ENCODE measurements around the gene ARHGEF4.

The ARHGEF4 gene

GRCh38 chr2:130799295-130799694 lies 37.4 kb upstream of the ARHGEF4 start:
- peaks cover 15% of the 10 kb centered on the region for H3K27me3 ChIP-seq (ENCODE audit: control insufficient read depth, insufficient read depth, low read length)
- no peaks in the 10 kb centered on the region for H3K36me3 ChIP-seq (ENCODE audit: control insufficient read depth, insufficient read depth, low read length)
- H3K9ac ChIP-seq (ENCODE audit: low read depth, low read length): no peak overlapping the region
- H3K9me3 ChIP-seq (ENCODE audit: control insufficient read depth, insufficient read depth, low read length): no peaks in the 10 kb centered on the region
- peaks cover 2% of the 10 kb centered on the region for H3K4me1 ChIP-seq (ENCODE audit: control insufficient read depth, insufficient read depth, low read length)
- H3K4me3 ChIP-seq (ENCODE audit: low read depth, low read length): no peak overlapping the region

DNA sequence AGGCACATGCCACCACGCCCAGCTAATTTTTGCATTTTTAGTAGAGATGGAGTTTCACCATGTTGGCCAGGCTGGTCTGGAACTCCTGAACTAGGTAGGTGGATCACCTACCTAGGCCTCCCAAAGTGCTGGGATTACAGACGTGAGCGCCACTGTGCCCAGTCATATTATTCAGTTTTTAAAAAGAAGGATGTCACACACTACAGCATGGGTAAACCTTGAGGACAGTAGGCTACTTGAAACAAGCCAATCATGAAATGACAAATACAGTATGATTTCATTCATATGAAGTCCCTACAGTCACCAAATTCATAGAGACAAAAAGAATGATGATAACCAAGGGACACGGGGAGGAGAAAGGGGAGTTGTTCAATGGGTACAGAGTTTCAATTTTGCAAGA lies 31.1 kb upstream of the ARHGEF4 start:
- H3K9me3 ChIP-seq (ENCODE audit: control insufficient read depth, insufficient read depth, low read length): no peaks in the 10 kb centered on the region
- no peak overlapping the region for H3K9ac ChIP-seq (ENCODE audit: low read depth, low read length)
- no peak overlapping the region for H3K4me3 ChIP-seq (ENCODE audit: low read depth, low read length)
- no peaks in the 10 kb centered on the region for H3K27me3 ChIP-seq (ENCODE audit: control insufficient read depth, insufficient read depth, low read length)
- H3K4me1 ChIP-seq (ENCODE audit: control insufficient read depth, insufficient read depth, low read length): no peaks in the 10 kb centered on the region
- no peaks in the 10 kb centered on the region for H3K36me3 ChIP-seq (ENCODE audit: control insufficient read depth, insufficient read depth, low read length)

DNA sequence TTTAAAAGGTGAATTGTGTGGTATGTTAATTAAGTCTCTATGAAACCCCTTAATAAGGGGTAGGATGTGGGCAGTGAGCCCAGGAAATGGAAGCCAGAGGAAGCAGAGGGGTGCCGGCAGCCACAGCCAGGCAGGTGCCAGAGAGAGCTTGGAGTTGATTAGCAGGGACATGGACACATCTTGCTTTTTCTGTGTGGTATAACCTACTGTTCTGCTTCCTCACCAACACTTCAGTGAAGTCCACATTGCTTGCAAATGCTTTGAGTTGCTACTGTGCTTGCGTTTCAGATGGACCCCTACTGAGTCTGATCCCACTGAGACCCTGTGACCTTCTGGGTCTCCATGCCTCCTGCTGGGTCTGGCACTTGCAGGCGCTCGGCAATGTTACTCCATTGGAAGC lies 30.3 kb upstream of the ARHGEF4 start:
- Histone ChIP-seq H3K27me3 (ENCODE audit: control insufficient read depth, insufficient read depth, low read length) (no peaks in the 10 kb centered on the region), H3K9ac (ENCODE audit: low read depth, low read length) (no peak overlapping the region), H3K4me1 (ENCODE audit: control insufficient read depth, insufficient read depth, low read length) (no peaks in the 10 kb centered on the region), H3K4me3 (ENCODE audit: low read depth, low read length) (no peak overlapping the region), H3K36me3 (ENCODE audit: control insufficient read depth, insufficient read depth, low read length) (no peaks in the 10 kb centered on the region), H3K9me3 (ENCODE audit: control insufficient read depth, insufficient read depth, low read length) (no peaks in the 10 kb centered on the region)

- Histone ChIP-seq H3K36me3 (ENCODE audit: control insufficient read depth, insufficient read depth, low read length) (no peaks in the 10 kb centered on the region), H3K4me3 (ENCODE audit: low read depth, low read length) (no peak overlapping the region), H3K27me3 (ENCODE audit: control insufficient read depth, insufficient read depth, low read length) (no peaks in the 10 kb centered on the region), H3K4me1 (ENCODE audit: control insufficient read depth, insufficient read depth, low read length) (no peaks in the 10 kb centered on the region), H3K9me3 (ENCODE audit: control insufficient read depth, insufficient read depth, low read length) (no peaks in the 10 kb centered on the region), H3K9ac (ENCODE audit: low read depth, low read length) (no peak overlapping the region)
Observed at GRCh38 chr2:130807659-130808385, 28.9 kb upstream of the ARHGEF4 start.

GRCh38 chr2:130808482-130809268 lies 28.0 kb upstream of the ARHGEF4 start:
- Histone ChIP-seq H3K36me3 (ENCODE audit: control insufficient read depth, insufficient read depth, low read length) (no peaks in the 10 kb centered on the region), H3K9ac (ENCODE audit: low read depth, low read length) (no peak overlapping the region), H3K4me3 (ENCODE audit: low read depth, low read length) (no peak overlapping the region), H3K9me3 (ENCODE audit: control insufficient read depth, insufficient read depth, low read length) (no peaks in the 10 kb centered on the region), H3K27me3 (ENCODE audit: control insufficient read depth, insufficient read depth, low read length) (no peaks in the 10 kb centered on the region), H3K4me1 (ENCODE audit: control insufficient read depth, insufficient read depth, low read length) (no peaks in the 10 kb centered on the region)

DNA sequence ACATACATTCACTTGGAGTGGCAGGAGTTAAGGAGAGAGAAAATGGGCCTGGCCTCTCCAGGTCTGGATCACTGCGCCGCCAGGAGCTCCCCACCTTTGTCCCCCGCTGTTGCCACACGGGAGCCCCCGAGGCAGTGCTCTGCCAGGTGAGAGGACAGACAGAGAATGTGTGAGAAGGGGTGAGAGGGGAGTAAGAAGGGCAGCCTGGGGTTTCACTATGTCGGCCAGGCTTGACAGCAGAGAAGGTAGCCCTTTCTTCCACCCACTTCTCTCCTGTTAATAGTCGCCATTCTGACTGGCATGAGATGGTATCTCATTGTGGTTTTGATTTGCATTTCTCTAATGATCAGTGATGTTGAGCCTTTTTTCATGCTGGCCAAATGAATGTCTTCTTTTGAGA lies 26.2 kb upstream of the ARHGEF4 start:
- no peaks in the 10 kb centered on the region for H3K27me3 ChIP-seq (ENCODE audit: control insufficient read depth, insufficient read depth, low read length)
- H3K4me1 ChIP-seq (ENCODE audit: control insufficient read depth, insufficient read depth, low read length): no peaks in the 10 kb centered on the region
- H3K9me3 ChIP-seq (ENCODE audit: control insufficient read depth, insufficient read depth, low read length): no peaks in the 10 kb centered on the region
- H3K36me3 ChIP-seq (ENCODE audit: control insufficient read depth, insufficient read depth, low read length): no peaks in the 10 kb centered on the region
- H3K9ac ChIP-seq (ENCODE audit: low read depth, low read length): no peak overlapping the region
- H3K4me3 ChIP-seq (ENCODE audit: low read depth, low read length): no peak overlapping the region

GRCh38 chr2:130813722-130814121 lies 23.0 kb upstream of the ARHGEF4 start:
- no peak overlapping the region for H3K9ac ChIP-seq (ENCODE audit: low read depth, low read length)
- H3K36me3 ChIP-seq (ENCODE audit: control insufficient read depth, insufficient read depth, low read length): no peaks in the 10 kb centered on the region
- H3K4me3 ChIP-seq (ENCODE audit: low read depth, low read length): no peak overlapping the region
- H3K27me3 ChIP-seq (ENCODE audit: control insufficient read depth, insufficient read depth, low read length): no peaks in the 10 kb centered on the region
- H3K4me1 ChIP-seq (ENCODE audit: control insufficient read depth, insufficient read depth, low read length): no peaks in the 10 kb centered on the region
- no peaks in the 10 kb centered on the region for H3K9me3 ChIP-seq (ENCODE audit: control insufficient read depth, insufficient read depth, low read length)

DNA sequence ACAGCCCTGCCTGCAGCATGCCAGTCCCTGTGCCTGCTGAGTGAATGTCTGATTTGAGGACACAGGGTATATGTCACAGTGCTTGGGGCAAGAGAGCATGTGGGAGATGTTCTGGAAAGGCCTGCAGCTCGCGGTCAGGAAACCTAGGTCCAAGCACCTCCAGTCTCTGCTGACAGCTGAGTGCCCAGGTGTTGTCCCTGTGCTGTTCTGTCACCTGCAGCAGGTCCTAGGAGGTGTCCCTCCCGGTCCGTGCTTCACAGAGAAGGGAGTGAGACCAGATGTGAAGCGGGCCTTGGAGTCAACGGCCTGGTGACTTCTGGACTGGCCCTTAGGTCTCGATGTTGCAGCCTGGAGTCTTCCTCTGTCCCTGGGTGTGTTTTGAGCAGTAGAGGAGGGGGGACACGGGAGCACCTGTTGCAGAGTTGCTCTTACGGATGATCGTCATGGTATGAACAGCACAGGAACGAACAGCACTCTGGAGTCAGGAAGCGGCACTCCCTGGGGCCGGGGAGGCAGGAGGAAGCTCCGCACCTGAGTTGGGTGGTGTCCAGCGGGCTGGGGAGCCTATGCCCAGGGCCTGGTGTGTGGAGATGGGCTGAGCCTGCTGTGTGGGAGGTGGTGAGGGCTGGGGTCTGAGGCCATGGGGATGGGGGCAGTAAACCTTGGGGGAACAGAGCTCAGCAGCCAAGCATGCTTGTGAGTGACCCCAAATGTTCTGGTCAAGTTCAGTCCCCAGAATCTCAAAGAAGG lies 21.6 kb upstream of the ARHGEF4 start:
- H3K9ac ChIP-seq (ENCODE audit: low read depth, low read length): no peak overlapping the region
- peaks cover 4% of the 10 kb centered on the region for H3K4me1 ChIP-seq (ENCODE audit: control insufficient read depth, insufficient read depth, low read length)
- H3K4me3 ChIP-seq (ENCODE audit: low read depth, low read length): no peak overlapping the region

DNA sequence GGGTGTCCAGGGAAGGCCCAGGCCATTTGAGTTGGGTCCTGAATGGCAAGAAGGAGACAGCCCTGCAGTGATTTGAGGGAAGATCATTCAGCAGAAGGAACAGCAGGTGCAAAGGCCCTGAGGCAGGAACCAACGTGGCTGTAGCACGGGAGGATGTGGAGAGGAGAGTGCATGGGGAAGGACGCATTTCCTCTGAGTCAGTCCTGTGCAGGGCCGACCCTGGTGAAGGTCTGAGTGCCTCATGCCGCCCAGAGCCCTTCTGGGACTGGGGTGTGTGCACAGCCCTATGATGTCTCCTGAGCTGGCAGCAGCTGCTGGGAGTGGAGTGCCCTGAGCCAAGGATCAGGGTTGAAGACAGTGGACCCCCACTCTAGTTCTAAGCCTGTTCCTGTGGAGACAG lies 17.9 kb upstream of the ARHGEF4 start:
- H3K27me3 ChIP-seq (ENCODE audit: control insufficient read depth, insufficient read depth, low read length): no peaks in the 10 kb centered on the region
- H3K36me3 ChIP-seq (ENCODE audit: control insufficient read depth, insufficient read depth, low read length): no peaks in the 10 kb centered on the region
- no peak overlapping the region for H3K4me3 ChIP-seq (ENCODE audit: low read depth, low read length)
- H3K9ac ChIP-seq (ENCODE audit: low read depth, low read length): no peak overlapping the region
- peaks cover 4% of the 10 kb centered on the region for H3K4me1 ChIP-seq (ENCODE audit: control insufficient read depth, insufficient read depth, low read length)
- H3K9me3 ChIP-seq (ENCODE audit: control insufficient read depth, insufficient read depth, low read length): no peaks in the 10 kb centered on the region

More for the DNA sequence above, 21.6 kb upstream of the ARHGEF4 start:
- Histone ChIP-seq H3K9me3 (ENCODE audit: control insufficient read depth, insufficient read depth, low read length) (no peaks in the 10 kb centered on the region), H3K36me3 (ENCODE audit: control insufficient read depth, insufficient read depth, low read length) (no peaks in the 10 kb centered on the region), H3K27me3 (ENCODE audit: control insufficient read depth, insufficient read depth, low read length) (no peaks in the 10 kb centered on the region)

GRCh38 chr2:130819226-130819607 lies 17.5 kb upstream of the ARHGEF4 start:
- Histone ChIP-seq H3K9me3 (ENCODE audit: control insufficient read depth, insufficient read depth, low read length) (no peaks in the 10 kb centered on the region), H3K4me1 (ENCODE audit: control insufficient read depth, insufficient read depth, low read length) (peaks cover 4% of the 10 kb centered on the region), H3K27me3 (ENCODE audit: control insufficient read depth, insufficient read depth, low read length) (no peaks in the 10 kb centered on the region), H3K9ac (ENCODE audit: low read depth, low read length) (no peak overlapping the region), H3K4me3 (ENCODE audit: low read depth, low read length) (no peak overlapping the region), H3K36me3 (ENCODE audit: control insufficient read depth, insufficient read depth, low read length) (no peaks in the 10 kb centered on the region)

DNA sequence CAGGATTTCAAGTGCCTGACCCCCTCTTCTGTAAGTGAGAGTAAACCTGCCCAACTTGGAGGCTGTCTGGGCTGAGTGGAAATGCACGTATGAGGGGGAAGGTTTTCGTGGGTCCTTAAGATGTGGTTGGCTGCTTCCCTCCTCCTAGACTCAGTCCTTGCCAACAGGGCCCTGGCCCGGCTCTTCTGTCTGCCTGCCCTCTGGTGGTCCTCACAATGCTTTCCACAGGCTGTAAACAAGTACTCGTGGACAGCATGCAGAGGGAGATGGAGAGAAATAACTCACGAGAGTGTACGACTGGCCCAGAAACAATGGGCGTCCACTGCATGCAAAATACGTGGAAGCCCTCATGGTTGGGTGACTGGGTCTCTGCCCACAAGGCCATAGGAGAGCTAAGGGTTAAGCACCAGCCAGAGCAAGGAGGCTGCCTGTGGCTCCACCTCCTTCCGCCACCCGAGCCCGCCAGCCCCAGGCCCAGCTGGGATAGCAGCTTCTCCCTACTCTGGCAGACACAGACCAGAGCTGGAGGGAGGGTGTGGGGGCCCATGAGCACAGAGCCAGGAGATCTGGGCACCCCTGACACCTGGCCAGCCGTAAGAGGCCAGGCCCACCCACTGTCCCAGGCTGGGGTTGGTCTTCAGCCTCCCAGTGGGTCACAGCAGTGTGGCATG lies 17.0 kb upstream of the ARHGEF4 start:
- Histone ChIP-seq H3K36me3 (ENCODE audit: control insufficient read depth, insufficient read depth, low read length) (no peaks in the 10 kb centered on the region), H3K9ac (ENCODE audit: low read depth, low read length) (no peak overlapping the region), H3K9me3 (ENCODE audit: control insufficient read depth, insufficient read depth, low read length) (no peaks in the 10 kb centered on the region), H3K27me3 (ENCODE audit: control insufficient read depth, insufficient read depth, low read length) (no peaks in the 10 kb centered on the region), H3K4me1 (ENCODE audit: control insufficient read depth, insufficient read depth, low read length) (peaks cover 4% of the 10 kb centered on the region), H3K4me3 (ENCODE audit: low read depth, low read length) (no peak overlapping the region)

Data from iPS-15b (cell line).